GM12878 (cell line): ENCODE data around the gene MPP1.

Experiments
- CHD2 ChIP-seq: IDR thresholded peaks from 2 replicates; pipeline ENCODE4 v1.6.1; 2011; ENCODE audit warnings: low read depth, low read length, improper control_type of control experiment, borderline replicate concordance
- EP300 ChIP-seq, 2 experiments: fragments of 150-350 bp in 1 of 2; IDR thresholded peaks; 2 replicates each; pipeline ENCODE4 v1.6.1; 2011 to 2012; ENCODE audit warnings: low read depth in 2 of 2, low read length in 2 of 2, borderline replicate concordance in 1 of 2, improper control_type of control experiment in 1 of 2, inconsistent platforms in 1 of 2; ENCODE audit not compliant: control insufficient read depth in 1 of 2
- POLR2AphosphoS2 ChIP-seq: IDR thresholded peaks from 2 replicates; pipeline ENCODE4 v1.6.1; 2011; ENCODE audit warnings: low read depth, mild to moderate bottlenecking, low read length, improper control_type of control experiment, moderate library complexity
- POLR2AphosphoS5 ChIP-seq: IDR thresholded peaks from 2 replicates; pipeline ENCODE4 v1.6.1; 2011; ENCODE audit warnings: mild to moderate bottlenecking, low read length, inconsistent platforms
- TF ChIP-seq, protein P1 (sequence below), 3 experiments: IDR thresholded peaks in 2 of 3; conservative IDR thresholded peaks in 1 of 3; 2 replicates each; pipeline ENCODE4 v1.5.1; 2011; ENCODE audit warnings: low read depth in 3 of 3, low read length in 3 of 3, mild to moderate bottlenecking in 3 of 3, control low read depth in 2 of 3, moderate library complexity in 2 of 3, inconsistent platforms in 1 of 3, mixed read lengths in 1 of 3; ENCODE audit not compliant: control insufficient read depth in 2 of 3, insufficient read depth in 1 of 3; ENCODE audit errors: extremely low read depth in 1 of 3

DNA sequence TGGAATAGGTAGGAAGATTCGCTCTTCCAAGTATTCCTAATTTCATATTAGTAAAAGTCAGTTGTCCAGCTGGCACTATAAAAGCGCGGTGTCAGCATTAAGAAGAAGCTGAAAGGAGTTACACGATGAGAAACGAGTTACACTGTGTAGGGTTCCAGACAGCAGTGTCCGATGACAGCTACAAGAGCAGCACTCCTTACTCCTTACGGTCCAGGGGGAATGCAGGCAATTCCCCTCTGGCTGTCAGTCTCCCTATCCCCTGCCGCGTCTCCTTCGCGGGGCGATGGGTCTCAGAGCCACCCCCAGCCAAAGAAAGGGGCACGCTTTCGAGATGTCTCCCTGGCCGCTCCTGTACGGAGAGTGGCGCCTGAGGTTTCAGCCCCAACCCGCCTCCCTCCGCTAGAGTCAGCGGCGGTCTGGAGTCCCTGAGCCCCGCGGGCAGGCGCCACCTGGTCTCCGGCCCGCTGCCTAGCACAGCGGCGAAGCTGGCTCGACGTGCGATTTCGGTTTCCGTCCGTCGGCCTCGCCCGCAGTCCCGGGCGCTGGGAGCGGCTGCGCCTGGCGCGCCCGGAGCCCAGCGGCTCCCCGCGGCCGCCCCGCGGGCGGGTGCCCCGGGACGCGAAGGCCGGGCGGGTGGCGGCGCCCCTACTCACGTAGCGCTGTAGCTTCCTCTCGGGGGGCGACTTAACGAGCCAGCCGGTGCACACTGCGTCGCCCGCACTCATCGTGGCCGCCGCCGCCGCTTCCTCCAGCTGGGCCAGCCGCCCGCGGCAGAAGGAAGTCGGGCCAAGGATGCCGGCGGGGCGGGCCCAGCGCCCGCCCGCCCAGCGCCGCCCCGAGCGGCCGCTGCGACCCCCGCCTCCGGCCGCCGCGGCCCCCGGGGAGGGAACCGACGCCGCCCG, 54.7 kb downstream of the MPP1 start, which contains the start of gene GAB3:
- no peak for TF ChIP-seq EP300 (IDR thresholded peaks at IDR 0.05; ENCODE audit: borderline replicate concordance in 1 of 2, control insufficient read depth in 1 of 2, low read depth in 2 of 2, low read length in 2 of 2)
- TF ChIP-seq, protein P1, sequence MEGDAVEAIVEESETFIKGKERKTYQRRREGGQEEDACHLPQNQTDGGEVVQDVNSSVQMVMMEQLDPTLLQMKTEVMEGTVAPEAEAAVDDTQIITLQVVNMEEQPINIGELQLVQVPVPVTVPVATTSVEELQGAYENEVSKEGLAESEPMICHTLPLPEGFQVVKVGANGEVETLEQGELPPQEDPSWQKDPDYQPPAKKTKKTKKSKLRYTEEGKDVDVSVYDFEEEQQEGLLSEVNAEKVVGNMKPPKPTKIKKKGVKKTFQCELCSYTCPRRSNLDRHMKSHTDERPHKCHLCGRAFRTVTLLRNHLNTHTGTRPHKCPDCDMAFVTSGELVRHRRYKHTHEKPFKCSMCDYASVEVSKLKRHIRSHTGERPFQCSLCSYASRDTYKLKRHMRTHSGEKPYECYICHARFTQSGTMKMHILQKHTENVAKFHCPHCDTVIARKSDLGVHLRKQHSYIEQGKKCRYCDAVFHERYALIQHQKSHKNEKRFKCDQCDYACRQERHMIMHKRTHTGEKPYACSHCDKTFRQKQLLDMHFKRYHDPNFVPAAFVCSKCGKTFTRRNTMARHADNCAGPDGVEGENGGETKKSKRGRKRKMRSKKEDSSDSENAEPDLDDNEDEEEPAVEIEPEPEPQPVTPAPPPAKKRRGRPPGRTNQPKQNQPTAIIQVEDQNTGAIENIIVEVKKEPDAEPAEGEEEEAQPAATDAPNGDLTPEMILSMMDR (IDR thresholded peaks at IDR 0.05 in 2 of 3, conservative IDR thresholded peaks at IDR 0.05 in 1 of 3; ENCODE audit: control insufficient read depth in 2 of 3, extremely low read depth in 1 of 3, insufficient read depth in 1 of 3, low read depth in 3 of 3, low read length in 3 of 3): no peak
- no peak for TF ChIP-seq POLR2AphosphoS2
- no peak for TF ChIP-seq CHD2
- no peak for TF ChIP-seq POLR2AphosphoS5
